ENCODE measurements around the gene NFATC4. TPM values are rescaled to one million over a fixed set of nuclear protein-coding genes. Genes with fewer than 3 reads are reported as not detected.

Gene NFATC4
- total RNA-seq, 2 experiments from 2014 or later = not detected

DNA sequence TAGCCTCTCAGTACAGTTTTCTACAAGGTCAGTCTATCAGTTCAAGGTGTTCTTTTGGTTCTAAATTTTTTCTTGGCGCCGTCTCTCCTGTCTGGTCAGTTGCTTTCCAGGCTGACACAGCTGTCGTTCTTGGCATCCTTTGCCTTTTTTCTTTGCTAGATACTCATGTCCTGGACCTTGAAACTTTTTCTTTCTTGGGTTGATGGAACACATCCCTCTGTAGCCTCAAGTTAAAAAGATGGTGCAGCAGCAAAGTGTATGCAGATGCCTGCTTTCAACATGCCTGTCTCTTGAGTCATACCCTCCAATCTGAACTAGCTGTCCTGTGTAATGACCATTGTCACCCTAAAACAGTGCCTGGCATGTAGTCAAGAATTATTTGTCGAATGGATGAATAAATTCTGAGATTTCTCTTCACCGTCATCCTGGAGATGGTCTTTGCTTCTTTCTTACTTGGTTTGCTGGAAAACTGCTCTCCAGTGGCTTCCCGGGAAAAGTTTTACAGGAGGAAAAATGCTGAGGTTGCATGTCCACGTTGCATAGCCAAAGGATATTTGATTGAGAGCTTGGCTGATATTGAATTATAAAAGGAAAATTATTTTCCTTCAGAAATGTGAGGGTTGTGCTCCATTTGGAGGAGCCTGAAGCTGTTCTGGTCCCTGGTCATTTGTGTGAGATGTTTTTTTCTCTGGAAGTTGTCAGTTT lies 35.5 kb downstream of the NFATC4 start:
- Mint-ChIP-seq H3K4me3 (no peak overlapping the region), H3K36me3 (ENCODE audit: low read depth) (no peaks in the 10 kb centered on the region), H3K27me3 (peaks cover 28% of the 10 kb centered on the region), H3K4me1 (ENCODE audit: low read depth) (peaks cover 8% of the 10 kb centered on the region), H3K9me3 (no peaks in the 10 kb centered on the region), H3K27ac (no peak overlapping the region)
- intact Hi-C loops (cut with DNase I, micrococcal nuclease) = no loop called here
- TF ChIP-seq CTCF (IDR thresholded peaks at IDR 0.05) = no peak
- Histone ChIP-seq H3K36me3 (ENCODE audit: insufficient read depth, low read length) (no peaks in the 10 kb centered on the region), H3K27me3 (ENCODE audit: control insufficient read depth in 1 of 2, insufficient read depth in 2 of 2, low read length in 2 of 2) (peaks cover 0 to 20% of the 10 kb centered on the region in 2 experiments), H3K4me3 (ENCODE audit: low read length) (no peak overlapping the region), H3K4me1 (ENCODE audit: insufficient read depth, low read length) (peaks cover 8% of the 10 kb centered on the region), H3K27ac (ENCODE audit: low read depth in 1 of 2, low read length in 2 of 2) (no peak overlapping the region), H3K9me3 (ENCODE audit: control insufficient read depth in 1 of 2, insufficient read depth in 1 of 2, low read length in 2 of 2) (no peaks in the 10 kb centered on the region)
- DNase-seq (no peak), ATAC-seq (ENCODE audit: poor library complexity) (no peak)
- ChIA-PET CTCF (no interaction called here), POLR2A (no interaction called here)

- no peak for ATAC-seq (ENCODE audit: poor library complexity)
- DNase-seq = no peak
- peaks cover 28% of the 10 kb centered on the region for H3K27me3 Mint-ChIP-seq
- CTCF ChIA-PET = no interaction called here
- POLR2A ChIA-PET = no interaction called here
- Histone ChIP-seq H3K36me3 (ENCODE audit: insufficient read depth, low read length) (no peaks in the 10 kb centered on the region), H3K27ac (ENCODE audit: low read depth in 1 of 2, low read length in 2 of 2) (no peak overlapping the region), H3K9me3 (ENCODE audit: control insufficient read depth in 1 of 2, insufficient read depth in 1 of 2, low read length in 2 of 2) (no peaks in the 10 kb centered on the region), H3K4me3 (ENCODE audit: low read length) (no peak overlapping the region), H3K27me3 (ENCODE audit: control insufficient read depth in 1 of 2, insufficient read depth in 2 of 2, low read length in 2 of 2) (peaks cover 0 to 16% of the 10 kb centered on the region in 2 experiments), H3K4me1 (ENCODE audit: insufficient read depth, low read length) (no peaks in the 10 kb centered on the region)
- no peak overlapping the region for H3K27ac Mint-ChIP-seq
- no peak for TF ChIP-seq CTCF (IDR thresholded peaks at IDR 0.05)
- H3K36me3 Mint-ChIP-seq (ENCODE audit: low read depth) = no peaks in the 10 kb centered on the region
- no peak overlapping the region for H3K4me3 Mint-ChIP-seq
- intact Hi-C loops (cut with DNase I, micrococcal nuclease) = no loop called here
- H3K9me3 Mint-ChIP-seq = no peaks in the 10 kb centered on the region
- peaks cover under 1% of the 10 kb centered on the region for H3K4me1 Mint-ChIP-seq (ENCODE audit: low read depth)
Observed at GRCh38 chr14:24404814-24405213, 36.8 kb downstream of the NFATC4 start.

GRCh38 chr14:24406416-24406815 lies 38.4 kb downstream of the NFATC4 start:
- Histone ChIP-seq H3K9me3 (ENCODE audit: control insufficient read depth in 1 of 2, insufficient read depth in 1 of 2, low read length in 2 of 2) (no peaks in the 10 kb centered on the region), H3K4me3 (ENCODE audit: low read length) (no peak overlapping the region), H3K27me3 (ENCODE audit: control insufficient read depth in 1 of 2, insufficient read depth in 2 of 2, low read length in 2 of 2) (peaks cover 0 to 12% of the 10 kb centered on the region in 2 experiments), H3K27ac (ENCODE audit: low read depth in 1 of 2, low read length in 2 of 2) (no peak overlapping the region), H3K4me1 (ENCODE audit: insufficient read depth, low read length) (no peaks in the 10 kb centered on the region), H3K36me3 (ENCODE audit: insufficient read depth, low read length) (no peaks in the 10 kb centered on the region)
- no peak overlapping the region for H3K4me3 Mint-ChIP-seq
- ATAC-seq (ENCODE audit: poor library complexity) (no peak), DNase-seq (no peak)
- H3K27me3 Mint-ChIP-seq = peaks cover 28% of the 10 kb centered on the region
- TF ChIP-seq CTCF (IDR thresholded peaks at IDR 0.05) = no peak
- H3K9me3 Mint-ChIP-seq = no peaks in the 10 kb centered on the region
- intact Hi-C loops (cut with DNase I, micrococcal nuclease) = no loop called here
- CTCF ChIA-PET = interaction anchor here (0.9 kb wide), 1 partner anchor 73 kb away, joined by 4 read pairs; no protein-coding TSS in a partner anchor
- POLR2A ChIA-PET = no interaction called here
- H3K27ac Mint-ChIP-seq = no peak overlapping the region
- H3K4me1 Mint-ChIP-seq (ENCODE audit: low read depth) = no peaks in the 10 kb centered on the region
- no peaks in the 10 kb centered on the region for H3K36me3 Mint-ChIP-seq (ENCODE audit: low read depth)

Data from CD4-positive, alpha-beta T cell (primary cell).